KMS-11 (cell line): ENCODE measurements around the gene TRPV5.

ENCODE experiments used
- H2AFZ ChIP-seq: fragments of 200-600 bp; sonication (generic); 2 replicates; pipeline ENCODE4 v1.6.1; 2016; ENCODE audit warnings: antibody characterized with exemption, mixed run types, low read depth
- H3K27ac ChIP-seq: fragments of 200-600 bp; sonication (generic); 2 replicates; pipeline ENCODE4 v1.6.1; 2016; ENCODE audit warnings: mild to moderate bottlenecking, mixed run types
- H3K27me3 ChIP-seq: fragments of 200-600 bp; sonication (generic); 2 replicates; pipeline ENCODE4 v1.6.1; 2017; ENCODE audit warnings: mild to moderate bottlenecking, low read depth, mixed run types, moderate library complexity; ENCODE audit not compliant: insufficient read depth
- H3K36me3 ChIP-seq: fragments of 200-600 bp; sonication (generic); 2 replicates; pipeline ENCODE4 v1.6.1; 2017; ENCODE audit warnings: mild to moderate bottlenecking, mixed run types; ENCODE audit not compliant: insufficient read depth
- H3K4me1 ChIP-seq: fragments of 200-600 bp; sonication (generic); 2 replicates; pipeline ENCODE4 v1.6.1; 2016; ENCODE audit warnings: mild to moderate bottlenecking, low read depth, mixed run types; ENCODE audit not compliant: poor library complexity, severe bottlenecking
- H3K4me2 ChIP-seq: fragments of 200-600 bp; sonication (generic); 2 replicates; pipeline ENCODE4 v1.7.0; 2016; ENCODE audit warnings: mild to moderate bottlenecking, mixed run types
- H3K4me3 ChIP-seq: fragments of 200-600 bp; sonication (generic); IDR thresholded peaks from 2 replicates; pipeline ENCODE4 v1.6.1; 2017; ENCODE audit warnings: low read depth, low read length, mixed read lengths; ENCODE audit not compliant: insufficient read depth
- H3K79me2 ChIP-seq: fragments of 200-600 bp; sonication (generic); 2 replicates; pipeline ENCODE4 v1.6.1; 2016; ENCODE audit warnings: low read depth, mixed run types; ENCODE audit not compliant: insufficient read depth
- H3K9ac ChIP-seq: fragments of 200-600 bp; sonication (generic); 2 replicates; pipeline ENCODE4 v1.6.1; 2016; ENCODE audit warnings: mild to moderate bottlenecking, mixed run types
- H4K20me1 ChIP-seq: fragments of 200-600 bp; sonication (generic); 2 replicates; pipeline ENCODE4 v1.6.1; 2016; ENCODE audit warnings: mild to moderate bottlenecking, mixed run types; ENCODE audit not compliant: insufficient read depth
- CTCF ChIP-seq: fragments of 200-600 bp; sonication (generic); conservative IDR thresholded peaks from 2 replicates; pipeline ENCODE4 v1.6.1; 2017; ENCODE audit warnings: low read depth, mild to moderate bottlenecking, antibody characterized with exemption, low read length, moderate library complexity, mixed read lengths

TRPV5 gene

GRCh38 chr7:142867398-142868187 is 66.0 kb downstream of the TRPV5 start:
- Histone ChIP-seq H3K4me1 (no peaks in the 10 kb centered on the region), H3K79me2 (no peaks in the 10 kb centered on the region), H4K20me1 (no peaks in the 10 kb centered on the region), H3K4me3 (no peak overlapping the region), H3K4me2 (no peak overlapping the region), H2AFZ (no peak overlapping the region), H3K36me3 (no peaks in the 10 kb centered on the region), H3K9ac (no peak overlapping the region), H3K27ac (no peak overlapping the region), H3K27me3 (no peaks in the 10 kb centered on the region)
- no peak for TF ChIP-seq CTCF

- H3K4me2 ChIP-seq = no peak overlapping the region
- no peaks in the 10 kb centered on the region for H3K27me3 ChIP-seq
- TF ChIP-seq CTCF = no peak
- H3K36me3 ChIP-seq = no peaks in the 10 kb centered on the region
- no peaks in the 10 kb centered on the region for H3K4me1 ChIP-seq
- H2AFZ ChIP-seq = no peak overlapping the region
- no peak overlapping the region for H3K9ac ChIP-seq
- no peaks in the 10 kb centered on the region for H3K79me2 ChIP-seq
- no peaks in the 10 kb centered on the region for H4K20me1 ChIP-seq
- H3K27ac ChIP-seq = no peak overlapping the region
- H3K4me3 ChIP-seq = no peak overlapping the region
Observed at GRCh38 chr7:142867097-142867378, 66.5 kb downstream of the TRPV5 start.

- peak; percentile 81 for TF ChIP-seq CTCF
Observed at GRCh38 chr7:142866361-142867096, 67.0 kb downstream of the TRPV5 start.

GRCh38 chr7:142865766-142866165 is 67.8 kb downstream of the TRPV5 start:
- Histone ChIP-seq H4K20me1 (no peaks in the 10 kb centered on the region), H3K27ac (no peak overlapping the region), H3K4me3 (no peak overlapping the region), H2AFZ (no peak overlapping the region), H3K4me1 (no peaks in the 10 kb centered on the region), H3K9ac (no peak overlapping the region), H3K79me2 (no peaks in the 10 kb centered on the region), H3K4me2 (no peak overlapping the region), H3K27me3 (no peaks in the 10 kb centered on the region), H3K36me3 (no peaks in the 10 kb centered on the region)
- TF ChIP-seq CTCF = no peak

More at GRCh38 chr7:142866361-142867096, 67.0 kb downstream of the TRPV5 start:
- H3K4me1 ChIP-seq = no peaks in the 10 kb centered on the region
- no peak overlapping the region for H3K9ac ChIP-seq
- no peak overlapping the region for H2AFZ ChIP-seq
- no peak overlapping the region for H3K27ac ChIP-seq
- H3K4me2 ChIP-seq = no peak overlapping the region
- H3K4me3 ChIP-seq = no peak overlapping the region
- H3K36me3 ChIP-seq = no peaks in the 10 kb centered on the region
- H3K79me2 ChIP-seq = no peaks in the 10 kb centered on the region
- H3K27me3 ChIP-seq = no peaks in the 10 kb centered on the region
- no peaks in the 10 kb centered on the region for H4K20me1 ChIP-seq
